GM19372 (cell line): ENCODE data around the gene CCDC74A.
"Not testable (repeated sequence)": the region's sequence is repeated elsewhere in the genome, so short reads cannot be mapped to it uniquely, and the experiment has no call there.

ENCODE experiments used
- ATAC-seq: cut with Tn5 transposase; IDR thresholded peaks from one replicate; pipeline ENCODE4 v1.9.1; 2021; ENCODE audit warnings: mild to moderate bottlenecking, low read depth, moderate library complexity; ENCODE audit not compliant: unreplicated experiment

CCDC74A gene

DNA sequence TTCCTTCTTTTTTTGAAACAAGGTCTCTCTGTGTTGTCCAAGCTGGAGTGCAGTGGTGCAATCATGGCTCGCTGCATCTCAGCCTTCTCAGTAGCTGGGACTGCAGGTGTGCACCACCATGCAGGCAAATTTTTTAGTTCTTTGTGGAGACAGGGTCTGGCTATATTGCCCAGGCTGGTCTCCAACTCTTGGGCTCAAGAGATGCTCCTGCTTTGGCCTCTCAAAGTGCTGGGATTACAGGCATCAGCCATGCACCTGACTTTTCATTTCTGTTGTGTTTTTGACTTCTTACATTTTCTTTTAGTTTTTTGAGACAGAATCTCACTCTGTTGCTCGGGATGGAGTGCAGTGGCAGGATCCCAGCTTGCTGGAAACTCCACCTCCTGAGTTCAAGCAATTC is 2.4 kb upstream of the CCDC74A start:
- ATAC-seq = not testable (repeated sequence)

GRCh38 chr2:131528981-131529863 is 1.5 kb downstream of the CCDC74A start:
- ATAC-seq = peak; percentile 47

DNA sequence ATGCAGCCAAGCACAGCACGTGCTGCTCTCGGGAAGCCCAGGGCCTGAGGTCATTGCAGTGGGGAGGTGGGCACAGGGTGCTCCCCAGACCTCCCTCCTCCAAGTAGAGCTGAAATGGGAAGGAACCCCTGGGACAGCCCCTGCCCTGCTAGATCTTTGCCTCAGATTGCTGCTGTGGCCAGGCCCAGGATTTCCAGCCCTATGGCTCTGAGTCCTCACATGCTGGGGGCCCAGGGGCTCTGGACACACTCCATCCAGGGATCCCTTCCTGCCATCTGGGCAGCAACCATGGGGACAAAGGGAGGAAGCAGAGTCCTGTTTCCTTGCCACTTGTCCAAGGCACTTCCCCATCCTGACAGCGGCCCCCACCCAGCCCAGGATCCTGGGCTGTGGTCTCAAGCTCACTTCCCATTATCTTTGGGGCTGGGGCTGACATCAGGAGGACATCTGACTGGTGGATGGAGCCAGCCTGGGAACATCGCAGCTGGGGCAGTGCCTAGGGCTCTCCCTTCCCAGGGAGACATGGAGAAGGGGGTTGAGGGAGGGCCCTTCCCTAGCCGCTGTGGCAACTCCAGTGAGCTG is 2.3 kb downstream of the CCDC74A start:
- ATAC-seq = not testable (repeated sequence)

DNA sequence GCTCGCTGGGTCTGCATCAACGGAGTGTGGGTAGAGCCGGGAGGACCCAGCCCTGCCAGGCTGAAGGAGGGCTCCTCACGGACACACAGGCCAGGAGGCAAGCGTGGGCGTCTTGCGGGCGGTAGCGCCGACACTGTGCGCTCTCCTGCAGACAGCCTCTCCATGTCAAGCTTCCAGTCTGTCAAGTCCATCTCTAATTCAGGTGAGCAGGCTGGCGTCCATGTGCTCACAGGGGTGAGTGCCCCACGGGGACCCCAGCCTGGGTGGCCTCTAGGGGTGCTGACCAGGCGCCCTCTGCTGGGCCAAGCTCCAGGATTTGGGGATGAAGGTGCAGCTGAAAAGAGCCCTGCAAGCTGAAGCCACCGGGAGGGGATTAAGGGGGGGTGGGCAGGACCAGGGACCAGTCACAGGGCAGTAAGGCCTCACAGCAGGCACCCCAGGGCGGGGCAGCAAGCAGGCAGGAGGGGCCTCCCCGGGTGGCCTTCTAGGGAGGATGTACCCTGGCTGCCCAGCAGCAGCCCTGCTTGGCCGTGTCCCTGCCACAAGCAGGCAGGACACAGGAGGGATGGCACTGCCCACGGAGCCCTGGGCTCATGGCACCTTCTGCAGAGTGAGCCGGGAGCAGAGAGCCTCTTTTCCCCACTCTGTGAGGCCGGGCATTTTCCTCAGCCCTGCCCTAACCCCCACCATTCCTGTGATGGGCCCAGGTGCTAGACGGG is 3.1 kb downstream of the CCDC74A start:
- not testable (repeated sequence) for ATAC-seq

DNA sequence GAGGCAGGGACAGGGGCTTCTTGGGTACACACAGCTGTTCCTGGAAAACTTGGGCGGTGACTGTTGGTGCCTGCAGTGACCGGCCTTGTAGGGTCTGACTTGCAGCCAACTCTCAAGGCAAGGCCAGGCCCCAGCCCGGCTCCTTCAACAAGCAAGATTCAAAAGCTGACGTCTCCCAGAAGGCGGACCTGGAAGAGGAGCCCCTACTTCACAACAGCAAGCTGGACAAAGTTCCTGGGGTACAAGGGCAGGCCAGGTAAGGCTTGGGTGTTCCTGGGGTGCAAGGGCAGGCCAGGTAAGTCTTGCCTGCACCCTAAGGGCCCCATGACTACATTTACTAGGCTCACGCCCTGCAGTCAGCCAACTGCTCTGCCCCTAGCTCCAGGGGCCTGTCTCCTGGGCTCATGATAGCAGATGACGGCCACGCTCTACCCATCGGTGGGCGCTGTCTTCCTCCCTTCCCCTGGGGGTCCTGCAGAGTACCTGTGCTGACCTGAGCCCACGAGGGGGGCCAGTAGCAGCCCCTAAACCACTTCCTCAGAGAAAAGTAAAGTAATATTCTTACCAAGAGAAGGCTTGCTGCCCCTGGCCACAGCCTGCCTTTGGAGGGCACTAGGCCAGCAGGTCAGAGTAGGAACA is 4.0 kb downstream of the CCDC74A start:
- not testable (repeated sequence) for ATAC-seq

- not testable (repeated sequence) for ATAC-seq
Observed at GRCh38 chr2:131532723-131533608, 5.3 kb downstream of the CCDC74A start.

DNA sequence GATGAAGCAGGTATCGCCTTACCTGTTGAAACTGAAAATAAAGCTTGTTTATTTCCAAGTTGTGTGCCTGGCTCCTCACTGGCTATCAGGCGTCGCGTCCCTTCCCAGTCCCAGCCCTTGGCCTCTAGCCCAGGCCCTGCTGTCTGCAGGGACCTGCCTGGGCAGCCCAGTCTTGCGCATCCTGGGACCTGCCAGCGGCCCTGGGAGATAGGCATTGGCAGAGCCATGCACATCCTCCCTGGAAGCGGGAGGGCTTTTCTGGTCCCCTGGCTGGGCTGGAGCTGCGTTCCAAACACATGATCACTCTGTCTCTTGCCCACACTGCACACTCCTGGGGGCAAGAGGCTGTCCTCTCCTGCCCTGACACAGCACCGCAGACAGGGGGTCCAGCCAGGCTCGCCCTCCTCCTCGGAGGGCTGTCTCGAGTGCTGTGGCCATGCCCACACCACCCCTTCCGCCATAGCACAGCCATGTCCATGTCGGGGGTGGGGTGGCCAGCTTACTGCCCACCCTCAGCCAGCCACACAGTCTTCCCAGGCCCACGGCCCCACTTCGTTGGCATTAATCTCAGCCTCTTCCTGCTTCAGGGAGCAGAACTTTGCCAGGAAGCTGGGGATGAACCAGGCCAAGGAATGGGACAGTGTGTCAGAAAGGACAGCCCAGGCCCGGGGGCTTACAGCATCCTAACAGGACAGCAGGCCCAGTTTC is 6.1 kb downstream of the CCDC74A start:
- not testable (repeated sequence) for ATAC-seq

- ATAC-seq = not testable (repeated sequence)
Observed at GRCh38 chr2:131534317-131534672, 6.6 kb downstream of the CCDC74A start.

DNA sequence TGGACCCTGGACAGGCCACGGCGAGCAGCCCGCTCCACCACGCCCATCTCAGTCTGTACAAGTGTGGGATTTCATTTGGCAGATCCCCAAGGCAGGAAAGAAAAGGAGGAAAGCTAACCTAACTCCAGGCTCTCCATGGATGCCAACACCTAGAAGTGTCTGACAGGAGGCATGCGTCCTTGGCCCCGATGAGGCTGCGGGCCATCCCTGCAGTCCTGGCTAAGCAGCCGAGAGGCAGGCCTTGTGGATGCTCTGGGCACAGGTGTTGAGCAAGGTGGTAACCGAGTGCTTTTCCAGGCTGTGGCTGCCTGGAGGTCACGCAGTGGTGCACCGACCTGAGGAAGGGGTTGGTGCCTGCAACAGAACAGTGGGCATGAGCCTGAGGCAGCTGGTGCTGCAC is 7.3 kb downstream of the CCDC74A start:
- not testable (repeated sequence) for ATAC-seq

GRCh38 chr2:131535526-131535925 is 7.8 kb downstream of the CCDC74A start:
- no peak for ATAC-seq

DNA sequence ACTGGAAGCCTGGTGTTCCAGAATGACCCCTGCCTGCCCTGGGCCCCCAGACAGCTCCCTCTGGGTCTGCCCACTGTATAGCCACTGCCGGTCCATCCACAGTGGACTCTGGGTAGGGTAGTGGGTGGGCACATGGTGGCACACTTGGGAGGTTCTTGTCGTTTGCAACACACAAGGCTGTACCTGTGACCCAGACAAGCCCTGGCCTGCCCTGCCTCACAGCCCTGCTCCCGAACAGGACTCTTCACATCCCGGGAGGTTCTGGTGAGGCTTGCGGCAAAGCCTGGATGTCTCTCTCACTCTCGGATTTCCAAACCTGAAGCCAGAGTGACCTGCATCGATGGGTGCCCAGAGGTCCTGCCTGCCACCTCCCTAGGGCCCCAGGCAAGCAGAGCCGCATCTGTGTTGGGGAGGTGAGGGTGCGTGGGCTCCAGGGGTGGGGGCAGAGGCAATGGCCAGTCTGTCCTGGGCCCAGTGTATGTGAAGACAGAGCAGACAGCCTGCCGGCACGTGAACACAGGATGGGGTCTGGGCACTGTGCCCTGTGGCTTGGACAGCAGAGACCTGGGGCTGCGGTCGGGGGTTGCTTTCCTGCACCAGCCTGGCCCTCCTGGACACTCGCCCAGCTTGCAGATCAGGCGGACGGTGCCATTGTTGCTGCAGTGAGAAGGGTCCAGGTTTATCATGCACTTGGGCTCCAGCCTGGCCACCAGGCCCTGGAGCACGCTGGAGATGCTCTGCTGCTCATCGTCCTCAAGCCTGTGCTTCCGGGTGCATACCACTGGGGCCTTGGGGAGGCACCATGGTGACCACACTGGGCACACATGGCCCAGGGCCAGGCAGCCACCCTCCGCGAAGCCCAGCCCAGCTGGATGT is 8.5 kb downstream of the CCDC74A start:
- ATAC-seq = not testable (repeated sequence)

- not testable (repeated sequence) for ATAC-seq
Observed at GRCh38 chr2:131536841-131537240, 9.2 kb downstream of the CCDC74A start.

DNA sequence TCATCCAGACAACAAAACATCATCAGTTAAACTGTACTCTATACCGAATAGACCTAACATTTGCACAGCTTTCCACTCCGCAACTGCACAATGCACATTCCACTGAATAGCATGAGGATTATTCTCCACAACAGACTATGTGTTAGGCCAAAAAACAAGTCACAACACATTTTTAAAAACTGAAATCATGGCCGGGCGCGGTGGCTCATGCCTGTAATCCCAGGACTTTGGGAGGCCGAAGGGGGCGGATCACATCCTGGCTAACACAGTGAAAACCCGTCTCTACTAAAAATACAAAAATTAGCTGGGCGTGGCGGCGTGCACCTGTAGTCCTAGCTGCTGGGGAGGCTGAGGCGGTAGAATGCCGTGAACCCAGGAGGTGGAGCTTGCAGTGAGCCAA is 11.2 kb downstream of the CCDC74A start:
- not testable (repeated sequence) for ATAC-seq

DNA sequence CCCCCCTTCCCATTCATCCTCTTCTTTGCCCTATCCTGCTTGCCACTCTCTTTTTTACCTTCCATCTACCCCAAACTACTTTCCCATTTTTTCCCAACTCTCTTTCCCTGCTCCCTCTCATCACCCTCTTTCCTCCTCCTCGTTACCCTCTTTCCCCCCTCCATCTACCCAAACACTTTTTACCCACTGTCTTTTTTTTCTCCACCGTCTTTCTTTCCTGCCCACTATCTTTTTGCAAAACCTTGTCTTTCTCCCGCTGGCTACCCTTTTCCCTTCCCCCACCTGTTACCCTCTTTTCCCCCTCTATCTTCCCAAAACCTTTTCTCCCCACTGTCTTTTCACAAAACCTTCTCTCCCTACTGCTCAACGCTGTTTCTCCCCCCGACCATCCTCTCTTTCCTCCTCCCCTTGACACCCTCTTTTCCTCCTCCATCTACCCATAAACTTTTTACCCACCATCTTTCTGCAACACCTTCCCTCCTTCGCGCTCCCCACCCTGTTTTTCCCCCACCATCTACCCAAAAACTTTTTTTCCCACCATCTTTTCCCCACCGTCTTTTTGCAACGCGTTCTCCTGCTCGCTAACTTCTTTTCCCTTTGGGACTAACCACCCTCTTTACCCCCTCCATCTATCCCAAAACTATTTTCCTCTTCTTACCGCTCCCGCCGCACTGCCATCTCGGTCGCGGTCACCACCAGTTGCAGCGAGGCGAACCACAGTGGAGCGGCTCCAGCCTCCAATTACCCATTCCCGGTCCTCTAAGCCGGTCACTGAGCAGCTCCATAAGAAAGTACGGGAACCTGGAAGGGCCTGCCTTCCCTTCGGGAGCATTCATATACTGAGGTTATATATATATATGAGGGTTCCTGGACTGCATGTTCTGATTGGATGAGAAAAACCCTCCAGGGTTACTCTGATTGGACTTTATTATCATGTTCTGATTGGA is 15.0 kb downstream of the CCDC74A start:
- no peak for ATAC-seq

DNA sequence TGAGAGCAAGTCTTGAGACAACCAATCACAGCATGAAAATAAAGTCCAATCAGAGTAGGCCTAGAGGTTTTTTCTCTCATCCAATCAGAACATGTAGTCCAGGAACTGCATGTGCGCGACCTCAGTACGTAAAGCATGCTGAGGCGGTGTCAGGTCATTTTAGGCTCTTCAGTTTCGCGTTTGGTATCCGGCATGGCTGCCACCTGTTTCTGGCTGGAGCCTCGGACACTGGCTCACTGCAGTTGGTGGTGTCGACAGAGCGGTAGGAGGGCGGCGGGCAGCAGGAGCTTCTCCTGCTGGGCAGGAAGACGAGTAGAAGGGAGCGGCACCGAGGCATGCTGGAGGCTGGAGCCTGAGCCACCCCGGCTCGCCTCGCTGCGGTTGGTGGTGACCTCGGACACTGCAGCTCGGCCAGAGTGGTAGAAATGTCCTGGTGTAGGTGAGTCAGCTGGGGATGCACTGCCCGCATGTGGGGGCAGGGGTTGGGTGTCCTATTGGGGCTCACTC is 15.8 kb downstream of the CCDC74A start:
- no peak for ATAC-seq

GRCh38 chr2:131544006-131544812 is 16.5 kb downstream of the CCDC74A start:
- not testable (repeated sequence) for ATAC-seq
